Measurements from ENCODE around the gene CPLANE2.
"Not testable (repeated sequence)": the region's sequence is repeated elsewhere in the genome, so short reads cannot be mapped to it uniquely, and the experiment has no call there.

Gene CPLANE2

GRCh38 chr1:16236511-16237342, at the start of gene CPLANE2:
Gene CPLANE2 (minus strand): TSS chr1:16237183. CDS start chr1:16236742, 441 bp downstream.
- peak; percentile 95 for DNase-seq

GRCh38 chr1:16286122-16286521, 49.1 kb upstream of the CPLANE2 start:
- no peak for DNase-seq

- no peak for DNase-seq
These were observed 44.8 kb upstream of the CPLANE2 start for GRCh38 chr1:16281765-16282164.

- DNase-seq: no peak
These were observed 42.2 kb upstream of the CPLANE2 start for GRCh38 chr1:16279186-16279585.

GRCh38 chr1:16276302-16277030, 39.5 kb upstream of the CPLANE2 start:
- DNase-seq: no peak

GRCh38 chr1:16275591-16275990, 38.6 kb upstream of the CPLANE2 start:
- no peak for DNase-seq

- no peak for DNase-seq
These were observed 30.8 kb upstream of the CPLANE2 start for GRCh38 chr1:16267690-16268180.

GRCh38 chr1:16266411-16267118, 29.6 kb upstream of the CPLANE2 start:
- DNase-seq: no peak

- DNase-seq: no peak
These were observed 25.1 kb upstream of the CPLANE2 start for GRCh38 chr1:16262067-16262466.

GRCh38 chr1:16260814-16261213, 23.8 kb upstream of the CPLANE2 start:
- no peak for DNase-seq

GRCh38 chr1:16258591-16259135, 21.7 kb upstream of the CPLANE2 start:
- no peak for DNase-seq

GRCh38 chr1:16257968-16258367, 21.0 kb upstream of the CPLANE2 start:
- DNase-seq: no peak

GRCh38 chr1:16257556-16257955, 20.6 kb upstream of the CPLANE2 start:
- not testable (repeated sequence) for DNase-seq

GRCh38 chr1:16256478-16256877, 19.5 kb upstream of the CPLANE2 start:
- DNase-seq: no peak

GRCh38 chr1:16254263-16254928, 17.4 kb upstream of the CPLANE2 start:
- DNase-seq: no peak

GRCh38 chr1:16253332-16253922, 16.4 kb upstream of the CPLANE2 start:
- DNase-seq: no peak

GRCh38 chr1:16252912-16253311, 15.9 kb upstream of the CPLANE2 start:
- no peak for DNase-seq

- DNase-seq: no peak
These were observed 14.4 kb upstream of the CPLANE2 start for GRCh38 chr1:16251381-16251780.

GRCh38 chr1:16250524-16251251, 13.7 kb upstream of the CPLANE2 start:
- no peak for DNase-seq

GRCh38 chr1:16249596-16250241, 12.7 kb upstream of the CPLANE2 start:
- DNase-seq: no peak

Measured in activated T-cell treated with anti-CD3 and anti-CD28 coated beads for 4 hours (primary cell).